Motor neuron (in vitro differentiated cells): ENCODE results near the gene NCCRP1. TPM values are rescaled to one million over a fixed set of nuclear protein-coding genes. Genes with fewer than 3 reads are reported as not detected.
"Not testable (repeated sequence)": the region's sequence is repeated elsewhere in the genome, so short reads cannot be mapped to it uniquely, and the experiment has no call there.

ENCODE experiments used
- ATAC-seq, 8 experiments: fragments of 200-7000 bp; cut with Tn5 transposase; replicated peaks in 6 of 8; 2 replicates each; pipeline ENCODE4 v1.8.0; 2021; ENCODE audit warnings: mild to moderate bottlenecking in 8 of 8, moderate library complexity in 8 of 8
- H3K27ac ChIP-seq, 2 donors: fragments of 250-450 bp; sonication (Bioruptor Pico); 2 replicates each; pipeline ENCODE4 v1.9.0; 2021; ENCODE audit warnings: antibody characterized with exemption in 2 of 2, mild to moderate bottlenecking in 2 of 2, moderate library complexity in 1 of 2
- H3K4me1 ChIP-seq, 2 donors: fragments of 250-450 bp; sonication (Bioruptor Pico); replicated peaks in 1 of 2; 2 replicates each; pipeline ENCODE4 v1.6.1; 2021; ENCODE audit warnings: antibody characterized with exemption in 2 of 2, mild to moderate bottlenecking in 2 of 2, moderate library complexity in 1 of 2
- H3K4me3 ChIP-seq, 5 donors: fragments of 250-450 bp; sonication (Bioruptor Pico); 2 replicates each; pipeline ENCODE4 v1.9.0; 2021; ENCODE audit warnings: antibody characterized with exemption in 5 of 5, mild to moderate bottlenecking in 5 of 5, moderate library complexity in 4 of 5
- WGBS, 10 experiments: fragments of 450-650 bp; shearing (Covaris generic); methylation state at CpG; one replicate each; pipeline ENCODE4 v1.0.0; 2022; 5-methylcytosine and 5-hydroxymethylcytosine counted together
- in situ Hi-C, 9 experiments: fragments of 400-800 bp; cut with MboI; loops; one replicate each; pipeline ENCODE4 v1.15.0; 2021; ENCODE audit warnings: low sequenced_read_pairs in 9 of 9, low pct_unique_long_range_greater_than_20kb in 2 of 9; ENCODE audit not compliant: unreplicated experiment in 9 of 9
- total RNA-seq, 8 experiments: library from RNA; unstranded; fragments of 300-600 nt; gene quantifications; 2 replicates each; pipeline versions ENCODE4 v1.2.3 to v1.2.4, GENCODE V29; 2022

The NCCRP1 gene
- total RNA-seq, 8 experiments from 2014 or later, result 0.13 to 0.94 (median 0.24) TPM; not detected in 2

GRCh38 chr19:39208175-39208795 is 11.5 kb downstream of the NCCRP1 start:
- in situ Hi-C loops, result no loop called here
- H3K4me3 ChIP-seq, result no peak overlapping the region
- no peak overlapping the region for H3K27ac ChIP-seq
- H3K4me1 ChIP-seq, result no peaks in the 10 kb centered on the region
- no peak for ATAC-seq
- 13 to 83% (median 53%) methylated on average over 1 to 4 of the region's 9 CpGs; no CpG with 5 or more reads in 3 of the 10 experiments for WGBS, 10 experiments

- in situ Hi-C loops, result no loop called here
- 55 to 76% (median 65%) methylated on average over 1 to 5 of the region's 7 CpGs; no CpG with 5 or more reads in 5 of the 10 experiments for WGBS, 10 experiments
- H3K4me3 ChIP-seq, result no peak overlapping the region
- H3K4me1 ChIP-seq, result no peaks in the 10 kb centered on the region
- no peak for ATAC-seq
- no peak overlapping the region for H3K27ac ChIP-seq
These were observed 12.4 kb downstream of the NCCRP1 start for GRCh38 chr19:39209196-39209595.

- peak in 3 of 8 experiments; percentile 25 to 72 (median 36) for ATAC-seq
- no peaks in the 10 kb centered on the region for H3K4me1 ChIP-seq
- WGBS, 10 experiments, result 34 to 80% (median 54%) methylated on average over 1 to 12 of the region's 13 CpGs; no CpG with 5 or more reads in 2 of the 10 experiments
- in situ Hi-C loops, result loop anchor here in 1 of 9 experiments (10.0 kb wide), 1 partner anchor 113 kb away; the partner anchor contains the start of gene LRFN1
- no peak overlapping the region for H3K27ac ChIP-seq
- H3K4me3 ChIP-seq, result no peak overlapping the region
These were observed 15.1 kb downstream of the NCCRP1 start for GRCh38 chr19:39211731-39212374.

GRCh38 chr19:39212375-39212742 is 15.6 kb downstream of the NCCRP1 start:
- in situ Hi-C loops, result loop anchor here in 1 of 9 experiments (10.0 kb wide), 1 partner anchor 112 kb away; the partner anchor contains the start of gene LRFN1
- Histone ChIP-seq H3K4me3 (no peak overlapping the region), H3K27ac (no peak overlapping the region), H3K4me1 (no peaks in the 10 kb centered on the region)
- ATAC-seq, result peak in 3 of 8 experiments; percentile 74 to 94 (median 83)
- 0 to 75% (median 24%) methylated on average over 1 to 7 of the region's 8 CpGs for WGBS, 10 experiments

GRCh38 chr19:39215323-39215722 is 18.6 kb downstream of the NCCRP1 start:
- H3K4me1 ChIP-seq, ATAC-seq, H3K27ac ChIP-seq, H3K4me3 ChIP-seq: not testable (repeated sequence)
- WGBS, 10 experiments, result 0 to 75% (median 66%) methylated on average over 1 to 3 of the region's 3 CpGs; no CpG with 5 or more reads in 2 of the 10 experiments
- in situ Hi-C loops, result loop anchor here in 1 of 9 experiments (10.0 kb wide), 1 partner anchor 109 kb away; the partner anchor contains the start of gene LRFN1

GRCh38 chr19:39217094-39217493 is 20.3 kb downstream of the NCCRP1 start:
- Histone ChIP-seq H3K27ac (no peak overlapping the region), H3K4me3 (no peak overlapping the region), H3K4me1 (no peaks in the 10 kb centered on the region)
- in situ Hi-C loops, result loop anchor here in 1 of 9 experiments (10.0 kb wide), 1 partner anchor 108 kb away; the partner anchor contains the start of gene LRFN1
- 44 to 100% (median 96%) methylated on average over 1 to 3 of the region's 5 CpGs; no CpG with 5 or more reads in 2 of the 10 experiments for WGBS, 10 experiments
- ATAC-seq, result no peak

GRCh38 chr19:39218230-39219007 is 21.7 kb downstream of the NCCRP1 start:
- no peak overlapping the region for H3K4me3 ChIP-seq
- WGBS, 10 experiments, result 34 to 87% (median 77%) methylated on average over 2 to 15 of the region's 15 CpGs; no CpG with 5 or more reads in 1 of the 10 experiments
- H3K27ac ChIP-seq, result no peak overlapping the region
- ATAC-seq, result no peak
- in situ Hi-C loops, result loop anchor here in 1 of 9 experiments (10.0 kb wide), 1 partner anchor 106 kb away; the partner anchor contains the start of gene LRFN1
- no peaks in the 10 kb centered on the region for H3K4me1 ChIP-seq

- in situ Hi-C loops, result loop anchor here in 1 of 9 experiments (10.0 kb wide), 1 partner anchor 106 kb away; the partner anchor contains the start of gene LRFN1
- H3K27ac ChIP-seq, H3K4me3 ChIP-seq, H3K4me1 ChIP-seq, ATAC-seq: not testable (repeated sequence)
- 0 to 46% (median 31%) methylated on average over 2 to 6 of the region's 10 CpGs; no CpG with 5 or more reads in 3 of the 10 experiments for WGBS, 10 experiments
These were observed 22.3 kb downstream of the NCCRP1 start for GRCh38 chr19:39219108-39219507.

GRCh38 chr19:39223703-39224279 is 27.0 kb downstream of the NCCRP1 start:
- in situ Hi-C loops, result no loop called here
- ATAC-seq, result peak in 3 of 8 experiments; percentile 45 to 71 (median 59)
- H3K4me1 ChIP-seq, result no peaks in the 10 kb centered on the region
- no peak overlapping the region for H3K4me3 ChIP-seq
- H3K27ac ChIP-seq, result no peak overlapping the region
- 0 to 27% (median 15%) methylated on average over 1 to 4 of the region's 4 CpGs for WGBS, 10 experiments

GRCh38 chr19:39224910-39225309 is 28.1 kb downstream of the NCCRP1 start:
- H3K4me3 ChIP-seq, result no peak overlapping the region
- H3K4me1 ChIP-seq, result no peaks in the 10 kb centered on the region
- in situ Hi-C loops, result no loop called here
- WGBS, 10 experiments, result 0 to 50% (median 11%) methylated on average over 1 to 3 of the region's 3 CpGs; no CpG with 5 or more reads in 3 of the 10 experiments
- no peak overlapping the region for H3K27ac ChIP-seq
- no peak for ATAC-seq

- in situ Hi-C loops, result no loop called here
- no peak overlapping the region for H3K4me3 ChIP-seq
- WGBS, 10 experiments, result 33 to 57% (median 43%) methylated on average over 1 of the region's 2 CpGs; no CpG with 5 or more reads in 7 of the 10 experiments
- no peak overlapping the region for H3K27ac ChIP-seq
- no peaks in the 10 kb centered on the region for H3K4me1 ChIP-seq
- no peak for ATAC-seq
These were observed 33.5 kb downstream of the NCCRP1 start for GRCh38 chr19:39230096-39230764.

- in situ Hi-C loops, result no loop called here
- Histone ChIP-seq H3K27ac (no peak overlapping the region), H3K4me1 (no peaks in the 10 kb centered on the region), H3K4me3 (no peak overlapping the region)
- no peak for ATAC-seq
- 11 to 92% (median 45%) methylated on average over 1 to 4 of the region's 5 CpGs; no CpG with 5 or more reads in 5 of the 10 experiments for WGBS, 10 experiments
These were observed 35.9 kb downstream of the NCCRP1 start for GRCh38 chr19:39232708-39233107.
